HG02571 (cell line): ENCODE data around the gene RPTOR.
"Not testable (repeated sequence)": the region's sequence is repeated elsewhere in the genome, so short reads cannot be mapped to it uniquely, and the experiment has no call there.

ENCODE experiments used
- ATAC-seq: cut with Tn5 transposase; IDR thresholded peaks from one replicate; pipeline ENCODE4 v1.9.1; 2021; ENCODE audit warnings: mild to moderate bottlenecking, moderate library complexity; ENCODE audit not compliant: unreplicated experiment

RPTOR gene

GRCh38 chr17:80544655-80545498 lies at the start of gene RPTOR:
Gene RPTOR, plus strand, starts transcription at chr17:80544838. Its CDS starts 792 bp downstream, at chr17:80545630.
- ATAC-seq, result no peak

- no peak for ATAC-seq
These were observed 46.9 kb upstream of the RPTOR start for GRCh38 chr17:80497726-80498241.

GRCh38 chr17:80498242-80498919 lies 46.3 kb upstream of the RPTOR start:
- no peak for ATAC-seq

GRCh38 chr17:80498920-80499410 lies 45.7 kb upstream of the RPTOR start:
- no peak for ATAC-seq

- no peak for ATAC-seq
These were observed 45.1 kb upstream of the RPTOR start for GRCh38 chr17:80499560-80499959.

GRCh38 chr17:80499961-80500665 lies 44.5 kb upstream of the RPTOR start:
- no peak for ATAC-seq

- ATAC-seq, result no peak
These were observed 42.7 kb upstream of the RPTOR start for GRCh38 chr17:80501741-80502577.

GRCh38 chr17:80502578-80502877 lies 42.1 kb upstream of the RPTOR start:
- ATAC-seq, result no peak

- no peak for ATAC-seq
These were observed 41.6 kb upstream of the RPTOR start for GRCh38 chr17:80503031-80503430.

- ATAC-seq, result no peak
These were observed 40.7 kb upstream of the RPTOR start for GRCh38 chr17:80503921-80504320.

- ATAC-seq, result no peak
These were observed 39.8 kb upstream of the RPTOR start for GRCh38 chr17:80504686-80505413.

GRCh38 chr17:80507177-80507576 lies 37.5 kb upstream of the RPTOR start:
- not testable (repeated sequence) for ATAC-seq

GRCh38 chr17:80507965-80508364 lies 36.7 kb upstream of the RPTOR start:
- ATAC-seq, result no peak

- ATAC-seq, result no peak
These were observed 35.3 kb upstream of the RPTOR start for GRCh38 chr17:80509311-80509710.

GRCh38 chr17:80510132-80510531 lies 34.5 kb upstream of the RPTOR start:
- no peak for ATAC-seq

- ATAC-seq, result no peak
These were observed 33.9 kb upstream of the RPTOR start for GRCh38 chr17:80510772-80511171.

- ATAC-seq, result no peak
These were observed 33.1 kb upstream of the RPTOR start for GRCh38 chr17:80511222-80512180.

- no peak for ATAC-seq
These were observed 32.4 kb upstream of the RPTOR start for GRCh38 chr17:80512233-80512632.

- ATAC-seq, result no peak
These were observed 31.4 kb upstream of the RPTOR start for GRCh38 chr17:80513201-80513600.
